ENCODE results near the gene HOXA13.

Gene HOXA13

GRCh38 chr7:27203964-27204594 is 4.2 kb upstream of the HOXA13 start:
- no peak overlapping the region for H2BK12ac ChIP-seq (ENCODE audit: low read length)
- no peak for DNase-seq
- peaks cover 85% of the 10 kb centered on the region for H3K27me3 ChIP-seq (ENCODE audit: insufficient read depth, low read length)
- peaks cover 12% of the 10 kb centered on the region for H3K9me3 ChIP-seq (ENCODE audit: insufficient read depth, low read depth, low read length)
- no peaks in the 10 kb centered on the region for H3K36me3 ChIP-seq (ENCODE audit: control insufficient read depth in 1 of 2, insufficient read depth in 2 of 2, low read length in 2 of 2)
- no peaks in the 10 kb centered on the region for H3K79me1 ChIP-seq (ENCODE audit: low read length)
- H4K8ac ChIP-seq (ENCODE audit: low read depth, low read length) = no peak overlapping the region
- H3K14ac ChIP-seq (ENCODE audit: low read length) = no peak overlapping the region
- peaks cover 14 to 17% of the 10 kb centered on the region in 2 experiments for H3K4me1 ChIP-seq (ENCODE audit: control insufficient read depth in 1 of 2, insufficient read depth in 2 of 2, low read length in 2 of 2)
- H2AFZ ChIP-seq (ENCODE audit: insufficient read depth, low read length, poor library complexity) = no peak overlapping the region
- no peak overlapping the region for H2BK5ac ChIP-seq (ENCODE audit: low read depth, low read length, poor library complexity)
- H3K23ac ChIP-seq (ENCODE audit: low read length) = no peak overlapping the region
- H3K18ac ChIP-seq (ENCODE audit: low read length) = no peak overlapping the region
- no peak overlapping the region for H2BK120ac ChIP-seq (ENCODE audit: insufficient read depth, low read length, poor library complexity)
- H4K12ac ChIP-seq (ENCODE audit: low read depth, low read length) = no peak overlapping the region
- H3K79me2 ChIP-seq (ENCODE audit: control insufficient read depth, insufficient read depth, low read length, poor library complexity) = no peaks in the 10 kb centered on the region
- no peak overlapping the region for H4K91ac ChIP-seq (ENCODE audit: low read depth, low read length)
- no peak overlapping the region for H3K9ac ChIP-seq (ENCODE audit: low read length)
- no peak overlapping the region for H3K27ac ChIP-seq (ENCODE audit: low read depth, low read length)
- H3K4ac ChIP-seq (ENCODE audit: low read depth, low read length) = no peak overlapping the region
- WGBS (ENCODE audit: extremely low coverage, insufficient coverage, insufficient read length) = no CpG with 5 or more reads among the region's 4 CpGs
- no peak overlapping the region for H2AK5ac ChIP-seq (ENCODE audit: low read length)
- no peak overlapping the region for H3K4me3 ChIP-seq (ENCODE audit: low read depth, low read length)
- H3K4me2 ChIP-seq (ENCODE audit: low read length) = no peak overlapping the region

- H3K4me3 ChIP-seq (ENCODE audit: low read depth, low read length) = no peak overlapping the region
- no peak overlapping the region for H2BK5ac ChIP-seq (ENCODE audit: low read depth, low read length, poor library complexity)
- H3K27ac ChIP-seq (ENCODE audit: low read depth, low read length) = no peak overlapping the region
- no peak overlapping the region for H2AK5ac ChIP-seq (ENCODE audit: low read length)
- H3K18ac ChIP-seq (ENCODE audit: low read length) = no peak overlapping the region
- WGBS (ENCODE audit: extremely low coverage, insufficient coverage, insufficient read length) = no CpG with 5 or more reads among the region's 10 CpGs
- no peak overlapping the region for H3K4me2 ChIP-seq (ENCODE audit: low read length)
- peaks cover 86% of the 10 kb centered on the region for H3K27me3 ChIP-seq (ENCODE audit: insufficient read depth, low read length)
- no peak overlapping the region for H3K23ac ChIP-seq (ENCODE audit: low read length)
- H3K79me1 ChIP-seq (ENCODE audit: low read length) = no peaks in the 10 kb centered on the region
- no peak overlapping the region for H4K12ac ChIP-seq (ENCODE audit: low read depth, low read length)
- no peak overlapping the region for H4K91ac ChIP-seq (ENCODE audit: low read depth, low read length)
- no peak overlapping the region for H4K8ac ChIP-seq (ENCODE audit: low read depth, low read length)
- no peak overlapping the region for H3K4ac ChIP-seq (ENCODE audit: low read depth, low read length)
- H3K9ac ChIP-seq (ENCODE audit: low read length) = no peak overlapping the region
- peaks cover 15% of the 10 kb centered on the region for H3K9me3 ChIP-seq (ENCODE audit: insufficient read depth, low read depth, low read length)
- no peaks in the 10 kb centered on the region for H3K36me3 ChIP-seq (ENCODE audit: control insufficient read depth in 1 of 2, insufficient read depth in 2 of 2, low read length in 2 of 2)
- H2BK120ac ChIP-seq (ENCODE audit: insufficient read depth, low read length, poor library complexity) = no peak overlapping the region
- H3K14ac ChIP-seq (ENCODE audit: low read length) = no peak overlapping the region
- H2BK12ac ChIP-seq (ENCODE audit: low read length) = no peak overlapping the region
- H3K4me1 ChIP-seq (ENCODE audit: control insufficient read depth in 1 of 2, insufficient read depth in 2 of 2, low read length in 2 of 2) = peaks cover 16 to 20% of the 10 kb centered on the region in 2 experiments
- H3K79me2 ChIP-seq (ENCODE audit: control insufficient read depth, insufficient read depth, low read length, poor library complexity) = no peaks in the 10 kb centered on the region
- H2AFZ ChIP-seq (ENCODE audit: insufficient read depth, low read length, poor library complexity) = no peak overlapping the region
- DNase-seq = no peak
These were observed 3.6 kb upstream of the HOXA13 start for GRCh38 chr7:27203365-27203953.

GRCh38 chr7:27202862-27203134 is 2.9 kb upstream of the HOXA13 start:
- Histone ChIP-seq H3K14ac (ENCODE audit: low read length) (no peak overlapping the region), H3K18ac (ENCODE audit: low read length) (no peak overlapping the region), H3K27me3 (ENCODE audit: insufficient read depth, low read length) (peaks cover 86% of the 10 kb centered on the region), H3K4me2 (ENCODE audit: low read length) (no peak overlapping the region), H3K9ac (ENCODE audit: low read length) (no peak overlapping the region), H3K4me1 (ENCODE audit: control insufficient read depth in 1 of 2, insufficient read depth in 2 of 2, low read length in 2 of 2) (peaks cover 16 to 20% of the 10 kb centered on the region in 2 experiments), H3K9me3 (ENCODE audit: insufficient read depth, low read depth, low read length) (peaks cover 15% of the 10 kb centered on the region), H2BK120ac (ENCODE audit: insufficient read depth, low read length, poor library complexity) (no peak overlapping the region), H2AK5ac (ENCODE audit: low read length) (no peak overlapping the region), H4K91ac (ENCODE audit: low read depth, low read length) (no peak overlapping the region), H3K23ac (ENCODE audit: low read length) (no peak overlapping the region), H3K36me3 (ENCODE audit: control insufficient read depth in 1 of 2, insufficient read depth in 2 of 2, low read length in 2 of 2) (no peaks in the 10 kb centered on the region), H3K4me3 (ENCODE audit: low read depth, low read length) (no peak overlapping the region), H2BK5ac (ENCODE audit: low read depth, low read length, poor library complexity) (no peak overlapping the region), H3K4ac (ENCODE audit: low read depth, low read length) (no peak overlapping the region), H3K27ac (ENCODE audit: low read depth, low read length) (no peak overlapping the region), H3K79me2 (ENCODE audit: control insufficient read depth, insufficient read depth, low read length, poor library complexity) (no peaks in the 10 kb centered on the region), H4K12ac (ENCODE audit: low read depth, low read length) (no peak overlapping the region), H2BK12ac (ENCODE audit: low read length) (no peak overlapping the region), H3K79me1 (ENCODE audit: low read length) (no peaks in the 10 kb centered on the region), H2AFZ (ENCODE audit: insufficient read depth, low read length, poor library complexity) (no peak overlapping the region), H4K8ac (ENCODE audit: low read depth, low read length) (no peak overlapping the region)
- WGBS (ENCODE audit: extremely low coverage, insufficient coverage, insufficient read length) = no CpG with 5 or more reads among the region's 3 CpGs
- DNase-seq = no peak

GRCh38 chr7:27202018-27202861 is 2.3 kb upstream of the HOXA13 start:
- Histone ChIP-seq H3K4me1 (ENCODE audit: control insufficient read depth in 1 of 2, insufficient read depth in 2 of 2, low read length in 2 of 2) (peaks cover 16 to 20% of the 10 kb centered on the region in 2 experiments), H3K36me3 (ENCODE audit: control insufficient read depth in 1 of 2, insufficient read depth in 2 of 2, low read length in 2 of 2) (no peaks in the 10 kb centered on the region), H4K12ac (ENCODE audit: low read depth, low read length) (no peak overlapping the region), H2BK5ac (ENCODE audit: low read depth, low read length, poor library complexity) (no peak overlapping the region), H3K14ac (ENCODE audit: low read length) (no peak overlapping the region), H3K79me1 (ENCODE audit: low read length) (no peaks in the 10 kb centered on the region), H4K91ac (ENCODE audit: low read depth, low read length) (no peak overlapping the region), H3K18ac (ENCODE audit: low read length) (no peak overlapping the region), H2AK5ac (ENCODE audit: low read length) (no peak overlapping the region), H2AFZ (ENCODE audit: insufficient read depth, low read length, poor library complexity) (no peak overlapping the region), H3K4ac (ENCODE audit: low read depth, low read length) (no peak overlapping the region), H3K4me3 (ENCODE audit: low read depth, low read length) (no peak overlapping the region), H2BK120ac (ENCODE audit: insufficient read depth, low read length, poor library complexity) (no peak overlapping the region), H2BK12ac (ENCODE audit: low read length) (no peak overlapping the region), H4K8ac (ENCODE audit: low read depth, low read length) (no peak overlapping the region), H3K4me2 (ENCODE audit: low read length) (no peak overlapping the region), H3K9me3 (ENCODE audit: insufficient read depth, low read depth, low read length) (peaks cover 15% of the 10 kb centered on the region), H3K27me3 (ENCODE audit: insufficient read depth, low read length) (peaks cover 87% of the 10 kb centered on the region), H3K23ac (ENCODE audit: low read length) (no peak overlapping the region), H3K9ac (ENCODE audit: low read length) (no peak overlapping the region), H3K27ac (ENCODE audit: low read depth, low read length) (no peak overlapping the region), H3K79me2 (ENCODE audit: control insufficient read depth, insufficient read depth, low read length, poor library complexity) (no peaks in the 10 kb centered on the region)
- WGBS (ENCODE audit: extremely low coverage, insufficient coverage, insufficient read length) = no CpG with 5 or more reads among the region's 30 CpGs
- DNase-seq = no peak
